SK-N-SH treated with all-trans-retinoic acid at 6 μM for 48 hours (cell line): ENCODE results near the gene ZNF710.

Experiments
- CSDC2 ChIP-seq: fragments of 250-450 bp; sonication (Bioruptor Pico); IDR thresholded peaks from 2 replicates; pipeline ENCODE4 v1.5.0; 2020; ENCODE audit warnings: mild to moderate bottlenecking, moderate library complexity
- SNAI2 ChIP-seq: fragments of 250-450 bp; sonication (Bioruptor Pico); IDR thresholded peaks from 2 replicates; pipeline ENCODE4 v1.5.0; 2020; ENCODE audit warnings: mild to moderate bottlenecking, moderate library complexity
- ZFP3 ChIP-seq: fragments of 250-450 bp; sonication (Bioruptor Pico); IDR thresholded peaks from 2 replicates; pipeline ENCODE4 v1.5.0; 2020; ENCODE audit warnings: mild to moderate bottlenecking, moderate library complexity
- TF ChIP-seq, protein P1 (sequence below): fragments of 250-450 bp; sonication (Bioruptor Pico); IDR thresholded peaks from 2 replicates; pipeline ENCODE4 v1.8.0; 2020; ENCODE audit warnings: mild to moderate bottlenecking, moderate library complexity, borderline replicate concordance

DNA sequence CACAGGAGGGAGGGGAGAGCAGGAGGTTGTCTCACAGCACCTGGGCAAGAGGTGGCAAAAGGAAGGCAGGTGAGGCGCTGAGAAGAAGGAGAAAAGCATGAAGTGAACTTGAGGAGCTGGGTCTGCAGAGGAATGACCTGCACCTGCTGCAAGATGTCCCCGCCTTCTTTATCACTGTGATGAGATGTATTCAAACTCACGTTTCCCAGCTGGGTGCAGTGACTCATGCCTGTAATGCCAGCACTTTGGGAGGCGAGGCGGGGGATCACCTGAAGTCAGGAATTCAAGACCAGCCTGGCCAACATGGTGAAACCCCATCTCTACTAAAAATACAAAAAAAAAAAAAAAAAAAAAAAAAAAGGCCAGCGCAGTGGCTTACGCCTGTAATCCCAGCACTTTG is 22.2 kb upstream of the ZNF710 start:
- no peak for TF ChIP-seq CSDC2 (CRISPR knock-in tag)
- no peak for TF ChIP-seq ZFP3
- TF ChIP-seq, protein P1, sequence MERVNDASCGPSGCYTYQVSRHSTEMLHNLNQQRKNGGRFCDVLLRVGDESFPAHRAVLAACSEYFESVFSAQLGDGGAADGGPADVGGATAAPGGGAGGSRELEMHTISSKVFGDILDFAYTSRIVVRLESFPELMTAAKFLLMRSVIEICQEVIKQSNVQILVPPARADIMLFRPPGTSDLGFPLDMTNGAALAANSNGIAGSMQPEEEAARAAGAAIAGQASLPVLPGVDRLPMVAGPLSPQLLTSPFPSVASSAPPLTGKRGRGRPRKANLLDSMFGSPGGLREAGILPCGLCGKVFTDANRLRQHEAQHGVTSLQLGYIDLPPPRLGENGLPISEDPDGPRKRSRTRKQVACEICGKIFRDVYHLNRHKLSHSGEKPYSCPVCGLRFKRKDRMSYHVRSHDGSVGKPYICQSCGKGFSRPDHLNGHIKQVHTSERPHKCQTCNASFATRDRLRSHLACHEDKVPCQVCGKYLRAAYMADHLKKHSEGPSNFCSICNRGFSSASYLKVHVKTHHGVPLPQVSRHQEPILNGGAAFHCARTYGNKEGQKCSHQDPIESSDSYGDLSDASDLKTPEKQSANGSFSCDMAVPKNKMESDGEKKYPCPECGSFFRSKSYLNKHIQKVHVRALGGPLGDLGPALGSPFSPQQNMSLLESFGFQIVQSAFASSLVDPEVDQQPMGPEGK: no peak
- TF ChIP-seq SNAI2 (CRISPR knock-in tag): no peak
